Cardiac septum (tissue), 1 donor: Measurements from ENCODE around the gene CHST11. TPM values are rescaled to one million over a fixed set of nuclear protein-coding genes. Genes with fewer than 3 reads are reported as not detected.

ENCODE experiments used
- microRNA-seq: library from miRNA; unstranded; fragments of <30 nt; microRNA quantifications from one replicate; pipeline ENCODE4 v1.2.0, GENCODE V29; 2020
- total RNA-seq: library from RNA; stranded (reverse); fragmentation: NEBNext Ultra II Directional; extraction: Animal tissue kit (Norgen Biotek cat#: 25700); gene quantifications from one replicate; pipeline ENCODE4 v1.2.1, GENCODE V29; 2021
- donor health status: DM: no; HTN: no; CAD: no.

The CHST11 gene
- total RNA-seq, 1 donor from 2014 or later = 6.1 TPM

Small RNAs within 50 kb of the gene (microRNA-seq; reads per million reads assigned to microRNA genes)
- gene MIR3922 = not detected

Other genes starting within 250 kb of the CHST11 start
- gene TXNRD1, start 241.2 kb upstream of the CHST11 start, total RNA-seq = 121 TPM
- gene EID3, start 153.2 kb upstream of the CHST11 start, total RNA-seq = 2.1 TPM